NOMO-1 (cell line): ENCODE results near the gene ARID3C.

ENCODE experiments used
- DNase-seq, 2 experiments: peaks; one replicate each; lab custom pipeline; 2025; ENCODE audit not compliant: unreplicated experiment in 2 of 2; lab: John Stamatoyannopoulos, UW

ARID3C gene

DNA sequence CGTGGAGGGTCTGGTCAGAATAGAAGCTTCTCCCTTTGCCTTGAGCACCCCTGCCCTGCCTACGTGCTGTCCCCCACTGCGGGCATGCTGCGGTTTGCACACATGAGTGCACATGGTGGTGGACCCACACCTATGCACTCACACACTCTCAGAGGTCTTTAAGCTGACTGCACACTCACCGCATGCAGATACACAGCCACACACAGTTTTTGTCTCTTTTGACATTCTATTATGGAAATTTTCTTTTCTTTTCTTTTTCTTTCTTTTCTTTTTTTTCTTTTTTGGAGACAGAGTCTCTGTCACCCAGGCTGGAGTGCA, 584 bp upstream of the ARID3C start:
- no peak for DNase-seq

DNA sequence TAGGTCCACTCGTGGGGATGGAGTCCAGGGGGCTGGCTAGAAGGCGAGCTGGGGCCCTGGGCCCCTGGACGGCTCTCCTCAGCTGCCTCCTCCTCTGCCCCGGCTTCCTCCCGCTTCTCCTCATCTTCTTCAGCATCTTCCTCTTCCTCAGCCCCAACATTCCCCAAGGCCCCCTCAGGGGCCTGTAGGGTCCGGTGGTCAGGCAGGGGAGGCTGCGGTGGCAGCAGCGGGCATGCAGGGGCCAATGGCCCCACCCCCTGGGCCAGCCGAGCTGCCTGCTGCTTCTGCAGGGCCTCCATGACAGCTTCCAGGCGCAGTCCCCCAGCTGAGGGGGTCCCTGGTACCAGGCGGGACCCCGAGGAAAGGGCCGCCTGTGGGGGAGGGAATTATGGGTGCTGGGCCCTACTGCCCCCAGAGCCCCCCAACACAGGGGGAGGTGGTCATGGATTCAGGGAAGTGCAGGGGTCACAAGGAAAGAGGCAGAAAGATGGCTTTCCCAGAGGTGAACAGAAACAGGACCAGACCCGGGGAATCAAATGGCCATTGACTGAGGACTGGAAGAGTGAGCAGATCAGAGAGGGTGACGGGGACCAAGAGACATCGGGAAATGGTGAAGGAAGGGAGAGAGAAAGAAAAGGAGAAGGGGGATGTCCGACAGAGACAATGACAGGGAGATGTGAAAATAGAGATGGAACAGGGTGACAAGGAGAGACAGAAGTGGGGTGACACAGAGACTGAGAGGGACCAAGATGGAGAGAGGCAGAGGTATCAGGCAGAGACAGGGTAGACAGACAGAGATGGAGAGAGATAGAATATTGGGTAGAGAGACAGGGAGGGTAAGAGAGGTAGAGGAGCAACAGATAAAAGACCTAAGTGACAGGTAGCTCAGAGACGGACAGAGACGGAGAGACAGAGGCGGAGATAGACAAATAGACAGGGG, 880 bp downstream of the ARID3C start:
- DNase-seq: no peak

DNA sequence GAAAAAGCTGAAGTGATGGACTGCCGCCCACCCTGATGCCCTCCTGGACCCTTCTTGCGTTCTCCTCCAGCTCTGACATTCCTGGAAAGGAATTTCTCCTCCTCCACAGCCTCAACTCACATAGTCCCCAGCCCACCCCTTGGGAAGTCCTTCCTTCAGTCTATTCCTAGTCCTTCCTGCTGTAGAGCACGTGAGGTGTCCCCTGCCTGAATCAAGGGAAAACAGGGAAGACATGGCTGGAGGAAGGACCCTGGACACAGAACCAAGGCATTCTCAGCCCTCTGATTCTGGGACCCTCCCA, 3.7 kb downstream of the ARID3C start:
- no peak for DNase-seq

GRCh38 chr9:34624475-34625185, 4.2 kb downstream of the ARID3C start:
- DNase-seq: no peak

DNA sequence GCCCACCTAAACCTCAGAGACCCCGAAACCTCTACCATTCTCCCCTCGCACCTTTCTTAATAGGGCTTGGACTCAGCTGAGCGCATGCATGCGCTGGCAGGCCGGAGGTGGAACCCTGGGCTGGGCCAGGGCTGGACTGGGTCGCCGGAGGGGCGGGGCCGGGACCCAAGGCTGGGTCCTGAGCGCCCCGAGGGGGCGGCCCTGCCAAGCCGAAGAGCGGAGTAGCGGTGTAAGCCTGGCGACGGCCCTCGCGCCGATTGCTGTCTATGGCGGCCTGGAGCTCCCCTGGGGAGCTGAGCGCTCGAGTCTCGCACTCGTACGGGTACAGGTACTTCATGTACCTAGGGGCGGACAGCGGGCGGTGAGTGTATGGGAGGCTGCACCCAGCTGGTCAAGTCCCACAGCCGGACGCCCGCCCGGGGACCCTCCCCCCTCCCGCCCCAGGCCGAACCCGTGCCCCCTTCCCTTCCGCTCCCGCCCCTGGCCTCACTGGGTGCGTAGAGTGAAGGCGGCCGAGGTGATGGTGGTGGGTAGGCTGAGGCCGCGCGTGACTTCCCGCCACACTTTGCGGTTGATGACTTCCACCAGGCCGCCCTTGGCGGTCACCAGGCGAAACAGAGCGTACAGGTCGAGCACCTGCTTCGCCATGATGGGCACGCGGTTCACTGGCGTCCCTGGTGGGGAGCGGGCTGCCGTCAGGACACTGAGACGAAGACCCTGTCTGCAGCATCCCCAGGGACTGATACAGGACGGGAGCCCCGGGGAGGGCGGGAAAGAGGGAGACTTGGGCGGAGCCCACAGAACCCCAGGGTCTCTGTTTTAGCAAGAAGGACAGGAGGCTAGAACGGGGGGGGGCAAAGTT, 5.3 kb downstream of the ARID3C start:
- DNase-seq: no peak

GRCh38 chr9:34620061-34620994, 8.5 kb downstream of the ARID3C start, which contains the start of gene DCTN3:
DCTN3 (minus strand) TSS chr9:34620495; CDS start chr9:34620464, 31 bp downstream.
- DNase-seq: peak; percentile 99 to 100

DNA sequence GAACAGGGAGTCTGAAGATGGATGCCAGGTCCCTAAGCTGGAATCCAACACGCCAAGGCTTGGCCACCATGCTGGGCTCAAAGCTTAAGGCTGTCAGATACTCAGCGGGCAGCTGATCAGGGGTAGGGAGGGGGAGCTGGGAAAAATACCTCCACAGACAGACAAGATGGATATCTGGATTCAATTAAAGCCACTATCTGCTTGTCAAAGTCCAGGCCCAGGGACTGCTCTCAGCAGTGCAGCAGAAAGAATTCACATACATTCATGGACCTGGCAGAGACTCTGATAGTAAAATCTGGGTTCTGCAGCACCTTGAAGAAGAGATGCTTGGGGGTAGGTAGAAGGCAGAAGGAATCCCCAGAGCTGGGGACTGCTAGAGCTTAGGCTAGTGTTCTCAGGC, 13.7 kb downstream of the ARID3C start:
- no peak for DNase-seq

DNA sequence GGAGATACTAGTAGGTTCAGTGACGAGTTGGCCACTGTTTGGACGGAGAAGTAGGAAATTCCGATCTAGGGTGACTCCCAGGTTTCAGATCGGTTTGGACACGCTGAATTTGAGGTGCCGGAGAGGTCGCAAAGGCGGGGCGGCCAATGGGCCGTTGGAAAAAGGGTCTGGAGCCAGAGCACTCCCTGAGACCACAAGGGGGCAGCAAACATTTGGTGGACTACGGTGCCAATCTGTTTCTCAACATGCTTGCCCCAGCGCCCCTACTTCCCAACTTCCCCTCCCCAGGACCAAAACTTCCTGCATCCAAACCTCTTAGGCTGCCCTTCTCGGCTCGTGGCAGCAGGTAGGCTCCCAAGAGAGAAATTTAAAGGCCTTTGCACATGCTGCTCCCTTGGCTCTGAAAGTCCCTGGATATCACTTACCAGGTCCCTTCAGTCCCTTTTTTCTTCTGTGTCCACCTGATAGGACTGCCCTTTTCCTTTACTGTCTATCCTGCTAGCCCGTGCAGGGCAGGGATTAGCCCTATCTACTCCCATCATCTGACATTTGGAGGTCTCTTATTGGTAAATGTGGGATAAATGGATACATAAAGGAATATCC, 16.0 kb downstream of the ARID3C start:
- DNase-seq: peak; percentile 80 to 83

DNA sequence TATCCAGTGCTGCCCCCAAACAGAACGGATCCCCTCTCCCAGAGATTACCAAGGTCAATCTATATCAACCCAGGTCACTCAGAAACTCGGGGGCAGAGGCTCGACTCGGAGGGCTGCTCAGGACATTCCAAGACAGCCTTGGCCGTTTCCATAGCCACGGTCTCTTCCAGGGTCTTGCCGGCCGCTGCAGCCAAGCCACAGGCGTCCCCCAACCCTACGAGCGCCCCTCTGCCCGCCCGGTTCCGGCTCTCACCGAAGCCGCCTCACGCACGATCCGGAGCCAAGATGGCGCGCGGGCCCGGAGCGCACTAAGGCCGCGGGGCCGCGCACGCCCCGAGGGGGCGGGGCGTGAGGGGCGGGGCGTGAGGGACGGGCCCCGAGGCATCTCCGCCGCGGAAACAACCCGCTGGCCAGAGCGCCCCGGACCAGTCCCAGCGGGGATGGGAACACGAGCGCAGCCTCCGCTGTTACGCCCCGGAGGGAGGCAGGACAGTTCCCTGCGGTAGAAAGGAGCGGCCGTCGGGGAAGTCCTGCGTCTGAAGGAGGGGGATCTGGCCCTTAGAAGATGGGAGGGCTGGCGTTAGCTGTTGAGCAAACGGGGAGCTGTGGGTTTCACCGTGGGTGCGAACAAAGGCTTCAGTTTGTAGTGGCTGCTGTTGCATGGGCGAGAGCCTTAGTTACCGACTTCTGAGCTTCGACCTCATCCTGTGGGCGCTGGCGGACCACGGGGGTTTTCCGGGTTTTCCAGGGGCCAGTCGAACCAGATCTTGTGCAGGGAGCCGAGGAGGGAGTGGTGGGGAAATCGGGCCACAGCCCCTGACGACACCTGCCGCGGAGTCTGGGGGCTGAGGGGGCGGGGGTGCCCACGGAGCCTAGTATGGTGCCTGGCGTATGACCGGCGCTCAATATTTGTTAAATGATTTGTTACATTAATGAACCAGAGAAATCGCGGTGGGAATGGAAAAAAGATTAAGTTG, 16.8 kb downstream of the ARID3C start, which contains the start of gene RPP25L:
RPP25L (minus strand) TSS at position 287 of the 977 bp plus-strand sequence. CDS start 801 bp downstream, outside the sequence.
- DNase-seq: peak; percentile 72 to 90

GRCh38 chr9:34611251-34611810, 17.5 kb downstream of the ARID3C start:
- DNase-seq: peak in 1 of 2 experiments; percentile 37

DNA sequence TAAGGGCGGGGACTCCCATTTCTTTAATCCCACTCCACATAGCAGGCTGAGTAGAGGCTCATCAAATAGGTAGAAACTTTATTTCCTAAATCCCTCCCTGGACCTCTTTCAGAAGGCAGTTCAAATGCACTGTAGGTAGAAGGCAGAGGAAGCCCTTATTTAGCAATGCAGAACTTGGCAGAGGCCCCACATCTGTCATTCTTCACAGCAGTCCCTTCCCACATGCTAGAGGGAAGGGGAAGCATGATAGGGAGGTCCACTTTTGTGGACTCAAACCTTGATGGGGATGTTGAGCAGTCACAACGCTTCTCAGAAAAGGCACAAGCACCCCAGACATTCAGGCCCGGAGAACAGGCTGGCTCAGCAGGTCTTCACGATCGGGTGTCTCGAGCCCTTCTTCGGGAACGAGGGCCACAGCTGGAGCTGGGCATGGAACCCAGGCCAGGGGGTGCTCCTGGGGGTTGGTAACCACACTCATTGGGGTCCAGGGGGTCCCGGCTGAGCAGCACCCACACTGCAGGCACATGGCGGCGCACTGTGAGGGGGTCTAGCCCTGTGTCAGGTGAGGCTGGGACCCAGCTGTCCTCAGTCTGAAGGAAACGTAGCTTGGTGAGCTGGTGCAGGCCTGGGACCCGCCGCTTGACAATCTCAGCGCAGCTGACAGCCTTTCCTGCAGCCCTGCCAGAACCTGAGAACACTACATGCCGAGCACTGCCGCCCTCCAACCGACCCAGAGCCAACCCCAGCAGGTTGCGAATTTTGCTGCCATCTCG, 18.2 kb downstream of the ARID3C start:
- no peak for DNase-seq

DNA sequence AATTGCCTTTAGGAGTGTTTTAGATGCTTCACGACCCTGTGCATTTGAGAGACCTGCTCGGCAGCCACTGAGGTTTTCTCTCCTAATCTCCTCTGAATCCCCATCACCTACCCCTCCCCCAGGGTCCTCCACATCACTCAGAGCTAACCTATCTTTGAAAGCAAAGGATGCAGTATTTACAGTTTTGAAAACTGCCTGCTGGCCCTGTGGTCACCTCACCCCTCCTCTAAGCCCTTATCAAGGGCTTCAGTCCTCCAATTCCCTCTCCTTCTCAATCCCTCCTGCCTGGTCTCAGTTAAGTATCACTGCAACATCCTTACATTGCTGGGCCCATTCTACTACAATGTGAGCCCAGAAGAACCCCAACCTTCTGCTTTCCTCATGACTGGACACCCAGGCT, 21.5 kb downstream of the ARID3C start:
- no peak for DNase-seq

- DNase-seq: no peak
These were observed 22.0 kb downstream of the ARID3C start for GRCh38 chr9:34606905-34607304.

DNA sequence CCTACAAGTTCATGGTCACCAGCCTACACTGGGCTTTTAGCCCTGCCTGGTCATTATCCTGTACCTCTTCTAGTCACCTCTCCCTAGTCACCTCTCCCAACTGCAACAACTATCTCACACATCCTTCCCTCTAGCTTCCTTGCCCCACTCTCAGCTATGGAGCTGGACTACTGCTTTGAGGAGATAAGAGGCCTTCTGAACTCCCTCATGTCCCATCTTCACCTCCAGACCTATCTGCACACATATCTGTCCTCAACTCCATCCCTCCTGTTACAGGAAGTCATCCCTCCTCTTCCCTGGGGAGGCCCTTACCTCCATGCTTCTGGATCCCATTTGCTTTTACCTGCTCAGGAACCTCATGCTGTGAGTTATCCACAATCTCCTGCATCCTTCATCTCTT, 22.7 kb downstream of the ARID3C start:
- no peak for DNase-seq

- DNase-seq: peak; percentile 47 to 71
These were observed 25.1 kb downstream of the ARID3C start for GRCh38 chr9:34603610-34604231.

DNA sequence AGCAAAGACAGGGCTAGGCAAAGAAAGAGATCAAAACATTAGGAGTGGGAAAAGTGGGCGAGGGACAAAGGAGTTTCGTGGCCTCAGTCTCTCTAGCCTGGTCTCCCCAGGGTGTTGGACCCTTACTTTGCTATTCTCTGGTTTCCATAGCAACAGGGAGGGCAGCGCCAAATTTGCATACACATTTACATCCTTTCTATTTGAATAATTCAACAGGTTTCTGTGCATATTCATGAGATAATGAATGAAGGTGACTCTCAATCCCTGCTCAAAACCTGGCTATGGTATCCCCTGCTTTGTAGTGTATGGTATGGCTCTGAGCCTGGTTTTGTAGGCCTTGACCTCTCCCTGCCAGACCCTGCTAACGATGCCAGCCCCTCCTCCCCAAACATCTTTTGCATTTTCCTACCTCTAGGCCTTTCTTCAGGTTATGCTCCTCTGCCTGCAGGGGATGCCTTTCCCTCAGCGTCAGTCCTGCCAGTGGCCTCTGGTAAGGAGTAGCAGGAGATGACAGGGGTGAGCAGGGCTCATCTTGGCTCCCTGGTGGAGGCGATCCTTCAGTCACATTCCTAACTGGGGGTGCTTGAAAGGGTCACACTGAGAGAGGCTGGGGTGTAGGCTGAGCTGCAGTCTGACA, 26.8 kb downstream of the ARID3C start:
- DNase-seq: no peak
